Stimulated activated CD4-positive, alpha-beta T cell treated with anti-CD3 and anti-CD28 coated beads, Interleukin-15, amount 100 ng/mL, for 1 hour (primary cell): Measurements from ENCODE around the gene SOCS2.
"Not testable (repeated sequence)": the region's sequence is repeated elsewhere in the genome, so short reads cannot be mapped to it uniquely, and the experiment has no call there.

Source experiments
- DNase-seq, 2 donors: peaks; one replicate each; pipeline ENCODE4 v3.0.0-alpha.2; 2020; ENCODE audit warnings: low read depth in 1 of 2, low spot score in 1 of 2

SOCS2 gene

GRCh38 chr12:93592641-93593406 is 20.3 kb downstream of the SOCS2 start:
- DNase-seq: no peak

- no peak for DNase-seq
Observed at GRCh38 chr12:93593843-93594242, 21.4 kb downstream of the SOCS2 start.

- DNase-seq: no peak
Observed at GRCh38 chr12:93594766-93595311, 22.4 kb downstream of the SOCS2 start.

- no peak for DNase-seq
Observed at GRCh38 chr12:93595351-93595750, 22.9 kb downstream of the SOCS2 start.

- DNase-seq: no peak
Observed at GRCh38 chr12:93597608-93598007, 25.1 kb downstream of the SOCS2 start.

- DNase-seq: no peak
Observed at GRCh38 chr12:93599192-93599591, 26.7 kb downstream of the SOCS2 start.

- no peak for DNase-seq
Observed at GRCh38 chr12:93601591-93601990, 29.1 kb downstream of the SOCS2 start.

- no peak for DNase-seq
Observed at GRCh38 chr12:93602897-93603668, 30.6 kb downstream of the SOCS2 start.

GRCh38 chr12:93603762-93604161 is 31.3 kb downstream of the SOCS2 start:
- DNase-seq: no peak

- no peak for DNase-seq
Observed at GRCh38 chr12:93608313-93608712, 35.8 kb downstream of the SOCS2 start.

- DNase-seq: no peak
Observed at GRCh38 chr12:93609281-93610192, 37.1 kb downstream of the SOCS2 start.

- no peak for DNase-seq
Observed at GRCh38 chr12:93612776-93613175, 40.3 kb downstream of the SOCS2 start.

- DNase-seq: no peak
Observed at GRCh38 chr12:93614917-93615596, 42.6 kb downstream of the SOCS2 start.

- DNase-seq: no peak
Observed at GRCh38 chr12:93616584-93617101, 44.2 kb downstream of the SOCS2 start.

- DNase-seq: no peak
Observed at GRCh38 chr12:93618891-93619410, 46.5 kb downstream of the SOCS2 start.

- no peak for DNase-seq
Observed at GRCh38 chr12:93621986-93622385, 49.5 kb downstream of the SOCS2 start.

GRCh38 chr12:93622485-93622884 is 50.0 kb downstream of the SOCS2 start:
- no peak for DNase-seq

- DNase-seq: no peak
Observed at GRCh38 chr12:93624595-93625294, 52.3 kb downstream of the SOCS2 start.

GRCh38 chr12:93625295-93625645 is 52.8 kb downstream of the SOCS2 start:
- not testable (repeated sequence) for DNase-seq

- no peak for DNase-seq
Observed at GRCh38 chr12:93626160-93626559, 53.7 kb downstream of the SOCS2 start.
